Measurements from ENCODE around the gene TIMP2. TPM values are rescaled to one million over a fixed set of nuclear protein-coding genes. Genes with fewer than 3 reads are reported as not detected.

The TIMP2 gene
- total and polyA plus RNA-seq, 2 of the 13 experiments (the other 11 are each of a cell fraction or from before 2014, with no cell fraction given), result 3.8 to 8.5 TPM

GRCh38 chr17:78891406-78892061 is 33.7 kb downstream of the TIMP2 start:
- in situ Hi-C loops (cut with HindIII; ENCODE audit: extremely low pct_ligation_motif_present, low pct_unique_long_range_greater_than_20kb) (no loop called here), intact Hi-C loops (cut with micrococcal nuclease; ENCODE audit: unreplicated experiment) (no loop called here)
- Histone ChIP-seq H4K20me1 (ENCODE audit: insufficient read depth, low read length) (no peaks in the 10 kb centered on the region), H3K9ac (ENCODE audit: insufficient read depth, low read depth, low read length) (no peak overlapping the region), H3K4me3 (replicated peaks in 1 of 3; ENCODE audit: insufficient read depth in 1 of 3, low read depth in 2 of 3, low read length in 3 of 3) (no peak overlapping the region), H3K4me1 (ENCODE audit: insufficient read depth, low read length) (0 out of 2 replicates have a peak, but pooled peaks cover 6% of the 10 kb centered on the region), H3K9me3 (ENCODE audit: low read length) (no peaks in the 10 kb centered on the region), H3K36me3 (replicated peaks in 1 of 2; ENCODE audit: control insufficient read depth in 1 of 2, insufficient read depth in 2 of 2, low read length in 2 of 2) (no peaks in the 10 kb centered on the region; a peak in 1 of 5 replicates), H3K79me2 (ENCODE audit: insufficient read depth, low read length) (no peaks in the 10 kb centered on the region), H3K27me3 (ENCODE audit: control insufficient read depth in 1 of 2, insufficient read depth in 2 of 2, low read length in 2 of 2) (no peaks in the 10 kb centered on the region), H3K4me2 (ENCODE audit: low read depth, low read length) (no peak overlapping the region), H2AFZ (ENCODE audit: low read length) (no peak overlapping the region), H3K27ac (ENCODE audit: extremely low read length, insufficient read depth, low read length) (no peak overlapping the region)
- no peak for ATAC-seq
- no TSS peak for BruUV-seq (replicated peaks)
- WGBS (ENCODE audit: low lambda C conversion rate), result 90% methylated on average over 21 of the region's 21 CpGs
- TF ChIP-seq HNF1B (CRISPR knock-in tag; IDR thresholded peaks at IDR 0.05) (no peak), GZF1 (CRISPR knock-in tag; IDR thresholded peaks at IDR 0.05) (no peak), KLF11 (CRISPR knock-in tag; IDR thresholded peaks at IDR 0.05) (no peak), ARNT (IDR thresholded peaks at IDR 0.05) (no peak), DR1 (CRISPR knock-in tag; IDR thresholded peaks at IDR 0.05) (no peak), ZNF432 (CRISPR knock-in tag; IDR thresholded peaks at IDR 0.05; ENCODE audit: borderline replicate concordance) (no peak), SIX4 (CRISPR knock-in tag; IDR thresholded peaks at IDR 0.05) (no peak), IRX3 (CRISPR knock-in tag; IDR thresholded peaks at IDR 0.05; ENCODE audit: borderline replicate concordance, low read depth) (no peak), ZNF629 (CRISPR knock-in tag; conservative IDR thresholded peaks at IDR 0.05) (no peak), ZBTB46 (CRISPR knock-in tag; IDR thresholded peaks at IDR 0.05; ENCODE audit: borderline replicate concordance) (no peak), DMTF1 (CRISPR knock-in tag; IDR thresholded peaks at IDR 0.05) (no peak)
- TF ChIP-seq, protein P1, sequence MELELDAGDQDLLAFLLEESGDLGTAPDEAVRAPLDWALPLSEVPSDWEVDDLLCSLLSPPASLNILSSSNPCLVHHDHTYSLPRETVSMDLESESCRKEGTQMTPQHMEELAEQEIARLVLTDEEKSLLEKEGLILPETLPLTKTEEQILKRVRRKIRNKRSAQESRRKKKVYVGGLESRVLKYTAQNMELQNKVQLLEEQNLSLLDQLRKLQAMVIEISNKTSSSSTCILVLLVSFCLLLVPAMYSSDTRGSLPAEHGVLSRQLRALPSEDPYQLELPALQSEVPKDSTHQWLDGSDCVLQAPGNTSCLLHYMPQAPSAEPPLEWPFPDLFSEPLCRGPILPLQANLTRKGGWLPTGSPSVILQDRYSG (CRISPR knock-in tag; IDR thresholded peaks at IDR 0.05), result no peak
- TF ChIP-seq, protein P2, sequence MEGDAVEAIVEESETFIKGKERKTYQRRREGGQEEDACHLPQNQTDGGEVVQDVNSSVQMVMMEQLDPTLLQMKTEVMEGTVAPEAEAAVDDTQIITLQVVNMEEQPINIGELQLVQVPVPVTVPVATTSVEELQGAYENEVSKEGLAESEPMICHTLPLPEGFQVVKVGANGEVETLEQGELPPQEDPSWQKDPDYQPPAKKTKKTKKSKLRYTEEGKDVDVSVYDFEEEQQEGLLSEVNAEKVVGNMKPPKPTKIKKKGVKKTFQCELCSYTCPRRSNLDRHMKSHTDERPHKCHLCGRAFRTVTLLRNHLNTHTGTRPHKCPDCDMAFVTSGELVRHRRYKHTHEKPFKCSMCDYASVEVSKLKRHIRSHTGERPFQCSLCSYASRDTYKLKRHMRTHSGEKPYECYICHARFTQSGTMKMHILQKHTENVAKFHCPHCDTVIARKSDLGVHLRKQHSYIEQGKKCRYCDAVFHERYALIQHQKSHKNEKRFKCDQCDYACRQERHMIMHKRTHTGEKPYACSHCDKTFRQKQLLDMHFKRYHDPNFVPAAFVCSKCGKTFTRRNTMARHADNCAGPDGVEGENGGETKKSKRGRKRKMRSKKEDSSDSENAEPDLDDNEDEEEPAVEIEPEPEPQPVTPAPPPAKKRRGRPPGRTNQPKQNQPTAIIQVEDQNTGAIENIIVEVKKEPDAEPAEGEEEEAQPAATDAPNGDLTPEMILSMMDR (CRISPR knock-in tag; IDR thresholded peaks at IDR 0.05), result no peak
- POLR2A ChIA-PET, result interaction anchor here (1.1 kb wide), 1 partner anchor 26 kb away, joined by 4 read pairs; no protein-coding TSS in a partner anchor
- FAIRE-seq, result no peak
- no peak for DNase-seq (ENCODE audit: low spot score)
- CTCF ChIA-PET (ENCODE audit: low intra/inter-chr PET ratio, low total read pairs), result no interaction called here
